LNCAP (cell line): ENCODE results near the gene MORN1.

Experiments used
- TF ChIP-seq, protein P1 (sequence below): fragments of 450-650 bp; IDR thresholded peaks from 2 replicates; pipeline ENCODE4 v1.5.1; 2017; ENCODE audit warnings: mild to moderate bottlenecking

MORN1 gene

DNA sequence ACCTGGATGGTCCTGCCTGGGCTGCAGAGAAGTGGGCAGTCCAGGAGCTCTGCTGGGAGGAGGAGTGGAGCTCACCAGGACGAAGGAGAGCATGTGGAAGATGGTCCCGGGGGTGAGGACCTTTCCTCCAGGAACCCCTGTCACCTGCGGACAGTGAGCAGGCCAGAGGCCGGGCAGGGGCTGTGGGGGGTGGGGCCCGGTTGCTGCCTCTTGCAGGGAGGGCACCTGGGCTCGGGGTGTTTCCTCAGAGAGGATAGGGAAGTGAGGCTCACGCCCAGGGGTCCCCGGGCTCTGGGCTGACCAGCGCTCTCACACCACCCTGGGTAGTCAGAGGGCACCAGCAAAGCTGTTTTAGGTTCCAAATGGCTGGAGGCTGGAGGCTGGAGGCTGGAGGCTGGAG, 43.7 kb upstream of the MORN1 start:
- TF ChIP-seq, protein P1, sequence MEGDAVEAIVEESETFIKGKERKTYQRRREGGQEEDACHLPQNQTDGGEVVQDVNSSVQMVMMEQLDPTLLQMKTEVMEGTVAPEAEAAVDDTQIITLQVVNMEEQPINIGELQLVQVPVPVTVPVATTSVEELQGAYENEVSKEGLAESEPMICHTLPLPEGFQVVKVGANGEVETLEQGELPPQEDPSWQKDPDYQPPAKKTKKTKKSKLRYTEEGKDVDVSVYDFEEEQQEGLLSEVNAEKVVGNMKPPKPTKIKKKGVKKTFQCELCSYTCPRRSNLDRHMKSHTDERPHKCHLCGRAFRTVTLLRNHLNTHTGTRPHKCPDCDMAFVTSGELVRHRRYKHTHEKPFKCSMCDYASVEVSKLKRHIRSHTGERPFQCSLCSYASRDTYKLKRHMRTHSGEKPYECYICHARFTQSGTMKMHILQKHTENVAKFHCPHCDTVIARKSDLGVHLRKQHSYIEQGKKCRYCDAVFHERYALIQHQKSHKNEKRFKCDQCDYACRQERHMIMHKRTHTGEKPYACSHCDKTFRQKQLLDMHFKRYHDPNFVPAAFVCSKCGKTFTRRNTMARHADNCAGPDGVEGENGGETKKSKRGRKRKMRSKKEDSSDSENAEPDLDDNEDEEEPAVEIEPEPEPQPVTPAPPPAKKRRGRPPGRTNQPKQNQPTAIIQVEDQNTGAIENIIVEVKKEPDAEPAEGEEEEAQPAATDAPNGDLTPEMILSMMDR, result no peak

DNA sequence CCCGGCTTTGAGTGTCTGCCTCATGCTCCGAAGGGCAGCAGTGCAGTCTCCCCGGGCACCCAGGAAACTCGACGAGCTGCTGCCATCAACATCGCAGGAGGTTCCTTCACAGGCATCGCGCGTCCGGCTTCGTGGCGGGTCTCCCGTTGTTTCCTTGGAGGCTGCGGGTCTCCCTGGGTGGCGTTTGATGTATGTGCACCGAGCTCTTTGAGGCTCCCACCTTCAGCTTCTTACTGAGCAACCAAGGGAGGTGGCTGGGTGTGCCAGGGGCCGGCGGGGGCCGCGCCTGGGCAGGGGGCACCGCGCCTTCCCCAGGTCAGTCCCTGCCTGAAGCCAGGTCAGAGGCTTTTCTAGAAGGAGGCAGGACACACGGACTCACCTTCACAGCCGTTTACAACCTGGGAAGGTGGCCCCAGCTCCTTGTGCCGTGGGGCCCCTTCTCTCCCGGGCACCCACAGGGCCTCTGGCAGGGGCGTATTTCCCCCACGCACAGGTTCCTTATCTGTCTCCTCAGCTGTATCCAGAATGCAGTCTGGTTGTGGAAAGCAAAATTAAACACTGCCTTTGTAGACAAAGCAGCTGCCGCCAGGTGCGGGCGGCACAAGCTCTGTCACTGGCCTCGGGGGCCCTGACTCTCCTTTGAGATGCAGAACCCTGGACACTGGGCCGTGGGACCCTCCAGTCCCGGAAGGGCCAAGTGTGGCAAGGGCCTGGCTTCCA, 42.7 kb upstream of the MORN1 start:
- TF ChIP-seq, protein P1, result no peak

DNA sequence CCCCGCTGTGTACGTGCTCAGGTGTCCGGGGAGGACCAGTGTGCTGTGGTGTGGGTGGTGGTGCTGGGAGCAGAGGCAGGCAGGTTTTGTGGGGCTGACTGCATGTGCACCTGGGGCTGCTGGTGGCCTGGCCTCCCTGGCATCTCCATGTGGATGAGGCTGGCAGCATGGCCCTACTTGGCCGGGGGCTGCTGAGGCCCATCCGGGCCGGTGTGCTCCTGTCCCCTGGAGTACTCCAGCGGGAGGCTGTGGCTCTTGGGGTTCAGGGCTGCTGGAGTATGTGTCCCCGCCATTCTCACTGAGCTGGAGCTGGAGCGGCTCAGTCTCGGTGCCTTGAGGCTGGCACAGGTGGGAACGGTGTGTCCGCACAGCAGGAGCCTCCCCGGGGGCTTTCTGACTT, 41.8 kb upstream of the MORN1 start:
- TF ChIP-seq, protein P1, result no peak

DNA sequence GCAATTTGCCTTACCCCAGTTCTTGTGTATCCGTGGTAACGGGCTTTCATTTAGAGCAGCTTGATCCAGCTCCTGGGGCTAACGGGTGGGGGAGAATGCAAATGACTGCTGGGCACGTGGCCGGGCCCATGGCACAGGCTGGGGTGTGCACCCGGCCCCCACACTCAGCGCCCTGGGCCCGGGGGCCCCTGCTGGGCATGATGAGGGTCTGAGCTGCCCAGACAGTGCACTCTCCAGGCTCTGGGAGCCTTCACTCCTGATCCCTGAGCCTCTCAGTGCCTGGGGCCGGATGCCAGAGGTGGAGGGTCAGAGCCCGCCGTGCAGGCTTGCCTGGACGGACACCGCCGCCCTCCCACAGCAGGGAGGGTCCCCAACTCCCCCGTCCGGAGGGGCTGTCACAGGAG, 41.1 kb upstream of the MORN1 start:
- TF ChIP-seq, protein P1, result no peak

DNA sequence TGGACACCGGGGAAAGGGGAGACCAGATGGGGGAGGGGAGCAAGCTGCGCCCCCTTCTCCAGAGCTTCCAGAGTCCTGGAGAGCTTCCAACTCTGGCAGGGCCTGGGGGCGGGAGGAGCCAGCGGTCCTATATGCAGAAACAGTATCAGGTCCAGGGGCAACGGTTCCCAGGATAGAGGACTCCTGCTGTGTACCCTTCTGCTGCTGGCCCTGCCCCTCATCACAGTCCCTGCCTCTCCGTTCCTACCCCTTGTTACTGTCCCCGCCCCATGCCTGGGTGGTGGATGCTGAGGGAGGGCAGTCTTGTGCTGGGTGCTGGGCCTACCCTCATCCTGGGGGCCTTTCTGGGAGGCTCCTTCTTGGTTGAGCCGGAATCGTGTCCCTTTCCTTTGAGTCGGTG, 40.2 kb upstream of the MORN1 start:
- TF ChIP-seq, protein P1, result no peak

DNA sequence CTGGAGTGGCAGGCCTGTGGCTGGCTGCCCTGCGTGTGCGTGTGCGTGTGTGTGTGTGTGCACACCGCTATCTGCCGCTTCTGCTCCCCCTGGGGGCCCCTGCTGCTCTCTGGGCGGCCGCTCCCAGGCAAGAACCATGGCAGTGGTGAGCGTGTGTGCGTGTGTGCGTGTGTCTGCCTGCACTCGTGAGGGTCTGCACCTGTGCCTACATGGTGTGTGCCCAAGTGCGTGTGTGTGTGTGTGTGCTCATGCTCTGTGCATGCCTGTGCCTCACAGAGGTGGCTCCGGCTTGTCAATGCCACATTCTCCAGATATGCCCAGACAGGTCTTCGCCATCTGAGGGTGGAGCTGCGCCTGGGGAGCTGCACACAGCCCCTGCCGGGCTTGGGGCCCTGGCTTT, 39.7 kb upstream of the MORN1 start:
- TF ChIP-seq, protein P1, result no peak

DNA sequence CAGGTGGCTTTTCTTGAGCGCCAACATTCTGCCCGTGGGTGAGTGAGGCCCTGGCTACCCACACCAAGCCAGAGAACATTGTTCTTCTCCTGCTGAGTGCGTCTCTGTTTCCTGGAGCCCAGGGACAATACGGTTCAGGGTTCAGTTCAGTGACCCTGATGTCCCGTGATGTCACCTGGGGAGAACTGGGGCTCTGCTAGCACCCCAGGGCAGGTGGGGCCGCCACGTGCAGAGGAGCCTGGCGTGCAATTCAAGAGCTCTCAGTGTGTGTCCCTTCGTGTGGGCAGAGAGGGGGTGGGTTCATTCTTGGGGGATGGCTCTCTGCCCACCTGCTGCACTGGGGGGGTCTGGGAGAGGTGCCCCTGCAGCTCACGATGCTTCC, 39.2 kb upstream of the MORN1 start:
- TF ChIP-seq, protein P1, result no peak
